Tibial artery (tissue), 4 donors: ENCODE measurements around the gene CACNB1.

Experiments used
- DNase-seq, 2 donors: peaks; one replicate each; pipeline ENCODE4 v3.0.0-alpha.2; 2019
- H3K27ac ChIP-seq, 2 donors: fragments of 200-600 bp; sonication (generic) in 1 of 2; 1 replicate in 1 of 2; 2 replicates in 1 of 2; pipeline ENCODE4 v1.5.1; 2018 to 2019; ENCODE audit warnings: mild to moderate bottlenecking in 1 of 2
- H3K27me3 ChIP-seq, 2 donors: fragments of 200-600 bp; sonication (generic) in 1 of 2; one replicate each; pipeline versions ENCODE4 v1.5.1 to v1.6.0; 2016 to 2019
- H3K36me3 ChIP-seq, 3 donors: fragments of 200-600 bp; sonication (generic) in 2 of 3; one replicate each; pipeline ENCODE4 v1.5.1; 2016 to 2019; ENCODE audit warnings: mild to moderate bottlenecking in 2 of 3
- H3K4me1 ChIP-seq, 4 donors: fragments of 200-600 bp; sonication (generic) in 2 of 4; 1 replicate in 3 of 4; 2 replicates in 1 of 4; pipeline ENCODE4 v1.5.1; 2016 to 2019
- H3K4me3 ChIP-seq, 2 donors: fragments of 200-600 bp; sonication (generic) in 1 of 2; 1 replicate in 1 of 2; 2 replicates in 1 of 2; pipeline ENCODE4 v1.5.1; 2018 to 2019; ENCODE audit warnings: mild to moderate bottlenecking in 2 of 2
- H3K9me3 ChIP-seq, 3 donors: fragments of 200-600 bp; sonication (generic) in 1 of 3; one replicate each; pipeline ENCODE4 v1.5.1; 2016 to 2019
- intact Hi-C: fragments of 100-400 bp; cut with DNase I; formaldehyde crosslinking; loops from one replicate; pipeline ENCODE4 v1.15.0; 2023; ENCODE audit warnings: low total_unique reads
- TF ChIP-seq, protein P1 (sequence below), 2 experiments: fragments of 200-600 bp in 1 of 2; fragments of 450-650 bp in 1 of 2; IDR thresholded peaks; one replicate each; pipeline ENCODE4 v1.5.1; 2017 to 2019; ENCODE audit warnings: antibody characterized with exemption in 2 of 2, mild to moderate bottlenecking in 1 of 2, moderate library complexity in 1 of 2

Gene CACNB1

DNA sequence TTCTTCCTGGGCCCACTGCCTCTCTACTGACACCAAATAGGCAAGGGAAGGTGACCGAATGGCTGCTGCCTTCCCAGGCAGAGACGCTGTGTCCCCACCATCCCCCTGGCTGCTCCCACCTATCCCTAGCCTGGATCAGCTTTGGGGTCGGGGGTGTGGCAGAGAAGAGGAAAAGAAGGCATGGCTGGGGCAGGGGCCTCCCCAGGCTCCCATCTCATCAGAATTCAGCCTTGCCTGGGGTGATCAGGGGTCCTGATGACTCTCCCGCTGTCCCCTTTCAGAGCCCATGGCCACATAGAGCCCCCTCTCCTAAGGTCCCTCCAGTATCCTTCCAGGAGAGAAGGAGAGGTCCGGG lies 46.7 kb downstream of the CACNB1 start:
- DNase-seq, result no peak
- Histone ChIP-seq H3K4me3 (peak overlapping the region; percentile 62 to 73), H3K36me3 (no peaks in the 10 kb centered on the region), H3K27me3 (peaks cover 0 to 21% of the 10 kb centered on the region in 2 donors), H3K4me1 (peaks cover 0 to 26% (median 20%) of the 10 kb centered on the region in 4 donors), H3K27ac (peak overlapping the region; percentile 36 to 94), H3K9me3 (no peaks in the 10 kb centered on the region)
- intact Hi-C loops, result loop anchor here (5.0 kb wide), 1 partner anchor 168 kb away; no protein-coding TSS in a partner anchor
- TF ChIP-seq, protein P1, sequence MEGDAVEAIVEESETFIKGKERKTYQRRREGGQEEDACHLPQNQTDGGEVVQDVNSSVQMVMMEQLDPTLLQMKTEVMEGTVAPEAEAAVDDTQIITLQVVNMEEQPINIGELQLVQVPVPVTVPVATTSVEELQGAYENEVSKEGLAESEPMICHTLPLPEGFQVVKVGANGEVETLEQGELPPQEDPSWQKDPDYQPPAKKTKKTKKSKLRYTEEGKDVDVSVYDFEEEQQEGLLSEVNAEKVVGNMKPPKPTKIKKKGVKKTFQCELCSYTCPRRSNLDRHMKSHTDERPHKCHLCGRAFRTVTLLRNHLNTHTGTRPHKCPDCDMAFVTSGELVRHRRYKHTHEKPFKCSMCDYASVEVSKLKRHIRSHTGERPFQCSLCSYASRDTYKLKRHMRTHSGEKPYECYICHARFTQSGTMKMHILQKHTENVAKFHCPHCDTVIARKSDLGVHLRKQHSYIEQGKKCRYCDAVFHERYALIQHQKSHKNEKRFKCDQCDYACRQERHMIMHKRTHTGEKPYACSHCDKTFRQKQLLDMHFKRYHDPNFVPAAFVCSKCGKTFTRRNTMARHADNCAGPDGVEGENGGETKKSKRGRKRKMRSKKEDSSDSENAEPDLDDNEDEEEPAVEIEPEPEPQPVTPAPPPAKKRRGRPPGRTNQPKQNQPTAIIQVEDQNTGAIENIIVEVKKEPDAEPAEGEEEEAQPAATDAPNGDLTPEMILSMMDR (IDR thresholded peaks at IDR 0.05), result no peak

DNA sequence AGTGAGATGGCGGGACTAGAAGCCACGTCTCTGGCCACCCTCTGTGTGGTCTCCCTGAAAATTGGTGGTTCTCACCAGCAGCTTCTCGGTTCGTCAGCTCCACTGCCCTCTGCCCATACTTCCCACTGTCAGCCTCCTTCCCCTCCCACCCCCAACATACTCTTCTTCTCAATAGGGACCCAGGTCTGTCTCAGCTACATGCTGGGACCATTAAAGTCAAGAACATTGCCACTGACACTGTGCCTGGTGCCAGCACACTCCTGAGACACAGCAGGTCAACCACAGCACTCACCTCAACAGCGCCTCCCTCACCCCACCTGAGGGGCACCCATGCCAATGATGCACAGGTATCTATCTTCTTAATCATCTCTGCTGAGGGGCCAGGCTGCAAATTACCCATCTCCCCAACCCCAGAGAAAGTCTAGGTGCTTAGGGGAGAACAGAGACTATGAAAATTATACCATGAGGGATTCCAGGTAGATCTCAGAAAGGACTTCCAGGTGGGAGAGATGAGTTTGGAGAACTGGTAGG lies 47.3 kb downstream of the CACNB1 start:
- H3K36me3 ChIP-seq, result no peaks in the 10 kb centered on the region
- no peak for DNase-seq
- H3K9me3 ChIP-seq, result no peaks in the 10 kb centered on the region
- TF ChIP-seq, protein P1 (IDR thresholded peaks at IDR 0.05), result no peak
- H3K4me1 ChIP-seq, result peaks cover 0 to 26% (median 20%) of the 10 kb centered on the region in 4 donors
- H3K27me3 ChIP-seq, result peaks cover 0 to 21% of the 10 kb centered on the region in 2 donors
- intact Hi-C loops, result loop anchor here (5.0 kb wide), 1 partner anchor 168 kb away; no protein-coding TSS in a partner anchor
- no peak overlapping the region for H3K27ac ChIP-seq
- no peak overlapping the region for H3K4me3 ChIP-seq

DNA sequence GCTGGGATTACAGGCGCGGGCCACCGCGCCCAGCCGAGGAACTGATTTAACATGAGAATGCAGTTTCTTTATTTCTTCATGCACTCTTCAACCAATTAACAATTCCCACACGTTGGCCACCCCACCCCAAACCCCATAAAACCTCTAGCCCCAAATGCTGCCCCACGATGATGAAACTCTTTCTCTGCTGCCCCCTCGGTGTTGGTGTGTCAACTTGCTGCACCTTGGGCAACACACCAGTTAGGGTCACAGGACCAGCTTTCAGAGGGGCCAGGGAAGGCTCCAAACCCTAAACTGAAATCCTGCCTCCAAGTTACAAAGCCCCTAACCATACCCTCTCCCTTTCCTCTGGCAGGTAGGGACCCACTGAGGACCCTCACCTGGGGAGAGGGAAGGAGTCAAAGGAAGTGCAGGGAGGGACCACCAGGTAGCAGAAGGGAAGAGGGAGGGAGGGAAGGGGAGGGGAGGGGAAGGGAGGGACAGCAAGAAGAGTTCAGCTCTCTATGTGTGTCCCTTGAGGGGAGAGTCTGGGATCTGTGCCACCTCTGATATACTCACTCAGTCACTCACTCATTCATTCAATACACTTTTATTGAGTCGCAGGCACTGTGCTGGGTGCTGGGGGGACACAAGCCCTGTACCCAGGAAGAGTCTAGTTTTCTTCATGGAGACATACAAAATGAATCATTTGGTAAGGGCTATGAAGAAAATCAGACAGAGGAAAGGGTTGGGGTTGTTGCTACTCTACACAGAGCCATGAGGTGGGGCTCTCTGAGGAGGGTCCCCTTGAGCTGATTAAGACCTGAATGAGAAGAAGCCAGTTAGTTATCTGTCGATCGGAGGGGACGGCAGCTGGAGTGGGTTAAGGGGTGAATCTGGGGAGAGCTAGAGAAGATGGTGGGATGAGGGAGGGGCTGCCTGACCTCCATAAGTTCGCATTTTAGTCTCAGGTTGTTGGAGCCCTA lies 50.0 kb downstream of the CACNB1 start:
- intact Hi-C loops, result loop anchor here (10.0 kb wide), 1 partner anchor 83 kb away; no protein-coding TSS in a partner anchor
- Histone ChIP-seq H3K27ac (no peak overlapping the region), H3K36me3 (no peaks in the 10 kb centered on the region), H3K4me1 (peaks cover 0 to 21% (median 16%) of the 10 kb centered on the region in 4 donors), H3K27me3 (peaks cover 0 to 21% of the 10 kb centered on the region in 2 donors), H3K9me3 (no peaks in the 10 kb centered on the region), H3K4me3 (no peak overlapping the region)
- TF ChIP-seq, protein P1 (IDR thresholded peaks at IDR 0.05), result no peak
- DNase-seq, result no peak

DNA sequence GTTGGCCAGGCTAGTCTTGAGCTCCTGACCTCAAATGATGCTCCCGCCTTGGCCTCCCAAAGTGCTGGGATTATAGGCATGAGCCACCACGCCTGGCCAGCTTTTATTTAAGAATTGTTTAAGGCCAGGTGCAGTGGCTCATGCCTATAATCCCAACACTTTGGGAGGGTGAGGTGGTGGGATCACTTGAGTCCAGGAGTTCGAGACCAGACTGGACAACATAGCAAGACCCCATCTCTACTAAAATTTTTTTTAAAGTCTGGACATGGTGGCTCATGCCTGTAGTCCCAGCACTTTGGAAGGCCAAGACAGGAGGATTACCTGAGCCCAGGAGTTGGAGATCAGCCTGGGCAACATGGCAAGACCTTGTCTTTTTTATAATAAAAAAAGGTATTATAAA lies 51.2 kb downstream of the CACNB1 start:
- no peak for DNase-seq
- peaks cover 0 to 9% (median 4%) of the 10 kb centered on the region in 4 donors for H3K4me1 ChIP-seq
- intact Hi-C loops, result loop anchor here (10.0 kb wide), 1 partner anchor 81 kb away; no protein-coding TSS in a partner anchor

DNA sequence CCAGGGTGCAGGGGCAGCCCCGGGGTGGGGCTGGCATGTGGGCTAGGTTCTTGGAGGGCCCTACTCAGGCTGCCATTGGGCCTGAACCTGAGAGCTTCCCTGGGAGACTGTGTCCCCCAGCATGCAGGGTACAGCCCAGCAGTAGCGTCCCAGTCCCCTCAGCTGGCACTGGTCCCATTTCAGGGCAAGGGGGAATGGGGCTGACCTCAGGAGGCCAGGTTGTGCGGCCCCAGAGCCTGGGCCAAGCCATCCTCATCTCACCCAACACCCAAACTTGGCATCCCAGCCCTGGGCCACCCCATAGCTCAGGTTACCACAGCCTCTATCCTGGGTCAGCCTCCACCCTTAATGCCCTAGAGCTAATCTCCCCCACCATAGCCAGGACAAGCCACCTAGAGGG lies 52.3 kb downstream of the CACNB1 start:
- no peaks in the 10 kb centered on the region for H3K36me3 ChIP-seq
- peaks cover 0 to 3% of the 10 kb centered on the region in 2 donors for H3K27me3 ChIP-seq
- no peak overlapping the region for H3K4me3 ChIP-seq
- intact Hi-C loops, result loop anchor here (10.0 kb wide), 1 partner anchor 80 kb away; no protein-coding TSS in a partner anchor
- peaks cover 0 to 6% (median 0%) of the 10 kb centered on the region in 4 donors for H3K4me1 ChIP-seq
- TF ChIP-seq, protein P1 (IDR thresholded peaks at IDR 0.05), result no peak
- DNase-seq, result no peak
- H3K27ac ChIP-seq, result peak overlapping the region in 1 of 2 donors; percentile 36
- no peaks in the 10 kb centered on the region for H3K9me3 ChIP-seq

More for the DNA sequence above, 51.2 kb downstream of the CACNB1 start:
- H3K27me3 ChIP-seq, result peaks cover 0 to 10% of the 10 kb centered on the region in 2 donors
- H3K27ac ChIP-seq, result no peak overlapping the region
- H3K9me3 ChIP-seq, result no peaks in the 10 kb centered on the region
- no peaks in the 10 kb centered on the region for H3K36me3 ChIP-seq
- TF ChIP-seq, protein P1 (IDR thresholded peaks at IDR 0.05), result no peak
- no peak overlapping the region for H3K4me3 ChIP-seq
